Raji (cell line): ENCODE results near the gene PRSS57.
A peak's percentile ranks its signal among the peaks of the same experiment; 100 is the strongest.

ENCODE experiments used
- POLR2A ChIP-seq: IDR thresholded peaks from 2 replicates; pipeline ENCODE4 v1.6.1; 2011; ENCODE audit warnings: low read depth, low read length, control low read depth; ENCODE audit not compliant: insufficient read depth

PRSS57 gene

GRCh38 chr19:681029-682019 lies 13.9 kb downstream of the PRSS57 start:
- no peak for TF ChIP-seq POLR2A

- peak; percentile 77 for TF ChIP-seq POLR2A
These were observed 14.8 kb downstream of the PRSS57 start for GRCh38 chr19:680287-681028.

GRCh38 chr19:679418-680286 lies 15.6 kb downstream of the PRSS57 start:
- TF ChIP-seq POLR2A: no peak

- no peak for TF ChIP-seq POLR2A
These were observed 16.4 kb downstream of the PRSS57 start for GRCh38 chr19:678791-679388.

- TF ChIP-seq POLR2A: 0 out of 2 replicates have a peak, but pooled peaks have one; percentile 12
These were observed 17.4 kb downstream of the PRSS57 start for GRCh38 chr19:677601-678436.

GRCh38 chr19:677201-677600 lies 18.1 kb downstream of the PRSS57 start:
- no peak for TF ChIP-seq POLR2A

- peak; percentile 32; the same call in 1 of the 2 replicates for TF ChIP-seq POLR2A
These were observed 18.7 kb downstream of the PRSS57 start, which contains the start of gene FSTL3 for GRCh38 chr19:676339-677105. Gene FSTL3, plus strand, starts transcription at chr19:676392. Its CDS starts 32 bp downstream, at chr19:676424.

GRCh38 chr19:676007-676338 lies 19.3 kb downstream of the PRSS57 start:
- no peak for TF ChIP-seq POLR2A

GRCh38 chr19:674282-675151 lies 20.7 kb downstream of the PRSS57 start:
- 0 out of 2 replicates have a peak, but pooled peaks have one; percentile 1 for TF ChIP-seq POLR2A

- no peak for TF ChIP-seq POLR2A
These were observed 24.6 kb downstream of the PRSS57 start for GRCh38 chr19:670609-671075.

GRCh38 chr19:664913-665443 lies 30.3 kb downstream of the PRSS57 start:
- TF ChIP-seq POLR2A: 0 out of 2 replicates have a peak, but pooled peaks have one; percentile 21
